ENCODE results near the gene PARVG.

The PARVG gene

GRCh38 chr22:44180706-44181032 is at the start of gene PARVG:
Gene PARVG (plus strand): TSS chr22:44180925. CDS start chr22:44183330, 2,405 bp downstream.
- no peak for TF ChIP-seq CTCF (IDR thresholded peaks at IDR 0.05)
- Histone ChIP-seq H3K36me3 (peaks cover 26% of the 10 kb centered on the region), H3K27me3 (no peaks in the 10 kb centered on the region), H3K4me1 (ENCODE audit: control insufficient read depth in 1 of 2, insufficient read depth in 1 of 2, low read depth in 1 of 2, low read length in 1 of 2) (peaks cover 61% of the 10 kb centered on the region in 2 experiments), H3K9me3 (no peaks in the 10 kb centered on the region), H3K27ac (peak within 1 kb of the TSS; percentile 98), H3K4me3 (ENCODE audit: low read depth in 1 of 2, low read length in 1 of 2) (peak within 1 kb of the TSS; percentile 81 to 89)

- TF ChIP-seq CTCF (IDR thresholded peaks at IDR 0.05) = no peak
- peaks cover 4% of the 10 kb centered on the region for H3K9me3 ChIP-seq
- H3K27me3 ChIP-seq = peaks cover 10% of the 10 kb centered on the region
- no peak overlapping the region for H3K27ac ChIP-seq
- no peaks in the 10 kb centered on the region for H3K4me1 ChIP-seq (ENCODE audit: control insufficient read depth in 1 of 2, insufficient read depth in 1 of 2, low read depth in 1 of 2, low read length in 1 of 2)
- H3K36me3 ChIP-seq = no peaks in the 10 kb centered on the region
- H3K4me3 ChIP-seq (ENCODE audit: low read depth in 1 of 2, low read length in 1 of 2) = no peak overlapping the region
Measured at GRCh38 chr22:44131412-44131811, 49.3 kb upstream of the PARVG start.

- H3K4me1 ChIP-seq (ENCODE audit: control insufficient read depth in 1 of 2, insufficient read depth in 1 of 2, low read depth in 1 of 2, low read length in 1 of 2) = no peaks in the 10 kb centered on the region
- H3K4me3 ChIP-seq (ENCODE audit: low read depth in 1 of 2, low read length in 1 of 2) = no peak overlapping the region
- H3K9me3 ChIP-seq = no peaks in the 10 kb centered on the region
- H3K27ac ChIP-seq = no peak overlapping the region
- peaks cover 10% of the 10 kb centered on the region for H3K27me3 ChIP-seq
- no peak for TF ChIP-seq CTCF (IDR thresholded peaks at IDR 0.05)
- no peaks in the 10 kb centered on the region for H3K36me3 ChIP-seq
Measured at GRCh38 chr22:44131989-44132685, 48.6 kb upstream of the PARVG start.

GRCh38 chr22:44132724-44133123 is 48.0 kb upstream of the PARVG start:
- no peak overlapping the region for H3K27ac ChIP-seq
- H3K4me3 ChIP-seq (ENCODE audit: low read depth in 1 of 2, low read length in 1 of 2) = no peak overlapping the region
- peaks cover 10% of the 10 kb centered on the region for H3K27me3 ChIP-seq
- H3K36me3 ChIP-seq = no peaks in the 10 kb centered on the region
- no peak for TF ChIP-seq CTCF (IDR thresholded peaks at IDR 0.05)
- H3K4me1 ChIP-seq (ENCODE audit: control insufficient read depth in 1 of 2, insufficient read depth in 1 of 2, low read depth in 1 of 2, low read length in 1 of 2) = no peaks in the 10 kb centered on the region
- no peaks in the 10 kb centered on the region for H3K9me3 ChIP-seq

GRCh38 chr22:44133161-44133560 is 47.6 kb upstream of the PARVG start:
- no peak for TF ChIP-seq CTCF (IDR thresholded peaks at IDR 0.05)
- H3K4me3 ChIP-seq (ENCODE audit: low read depth in 1 of 2, low read length in 1 of 2) = no peak overlapping the region
- no peaks in the 10 kb centered on the region for H3K4me1 ChIP-seq (ENCODE audit: control insufficient read depth in 1 of 2, insufficient read depth in 1 of 2, low read depth in 1 of 2, low read length in 1 of 2)
- peaks cover 10% of the 10 kb centered on the region for H3K27me3 ChIP-seq
- no peak overlapping the region for H3K27ac ChIP-seq
- no peaks in the 10 kb centered on the region for H3K36me3 ChIP-seq
- no peaks in the 10 kb centered on the region for H3K9me3 ChIP-seq
